ENCODE measurements around the gene LDHA.

GRCh38 chr11:18365741-18366140 lies 28.6 kb upstream of the LDHA start:
- TF ChIP-seq CTCF (IDR thresholded peaks at IDR 0.05; ENCODE audit: control extremely low read depth in 1 of 3, insufficient read depth in 1 of 3, low read depth in 1 of 3, low read length in 3 of 3): no peak
- no peak for TF ChIP-seq MAFK (IDR thresholded peaks at IDR 0.05; ENCODE audit: low read depth, low read length)
- TF ChIP-seq EGR1 (IDR thresholded peaks at IDR 0.05; ENCODE audit: borderline replicate concordance, low read depth, low read length): no peak
- TF ChIP-seq YY1 (IDR thresholded peaks at IDR 0.05; ENCODE audit: low read depth, low read length): no peak
- TF ChIP-seq SUZ12 (IDR thresholded peaks at IDR 0.05; ENCODE audit: low read length): no peak
- no peak for TF ChIP-seq RAD21 (IDR thresholded peaks at IDR 0.05 in 1 of 2, conservative IDR thresholded peaks at IDR 0.05 in 1 of 2; ENCODE audit: low read depth in 2 of 2, low read length in 2 of 2)
- no peak for TF ChIP-seq EP300 (IDR thresholded peaks at IDR 0.05; ENCODE audit: borderline replicate concordance in 1 of 2, low read depth in 2 of 2, low read length in 2 of 2)
- no peak for TF ChIP-seq SIN3A (conservative IDR thresholded peaks at IDR 0.05 in 1 of 2, IDR thresholded peaks at IDR 0.05 in 1 of 2; ENCODE audit: low read depth in 1 of 2, low read length in 2 of 2)
- TF ChIP-seq GABPA (IDR thresholded peaks at IDR 0.05; ENCODE audit: borderline replicate concordance, insufficient read depth, low read length): no peak
- TF ChIP-seq RBBP5 (IDR thresholded peaks at IDR 0.05; ENCODE audit: borderline replicate concordance, low read depth, low read length): no peak
